OCI-LY7 (cell line): ENCODE results near the gene NTM.

Experiments used
- EZH2phosphoT487 ChIP-seq: fragments of 200-600 bp; sonication (generic); IDR thresholded peaks from 2 replicates; pipeline ENCODE4 v1.6.1; 2018; ENCODE audit warnings: low read depth, borderline replicate concordance, mild to moderate bottlenecking, mixed run types, antibody characterized with exemption, low read length, moderate library complexity, mixed read lengths
- TF ChIP-seq, protein P1 (sequence below): fragments of 200-600 bp; sonication (generic); conservative IDR thresholded peaks from 2 replicates; pipeline ENCODE4 v1.5.1; 2014; ENCODE audit warnings: mild to moderate bottlenecking, antibody characterized with exemption, low read length, moderate library complexity, mixed read lengths

DNA sequence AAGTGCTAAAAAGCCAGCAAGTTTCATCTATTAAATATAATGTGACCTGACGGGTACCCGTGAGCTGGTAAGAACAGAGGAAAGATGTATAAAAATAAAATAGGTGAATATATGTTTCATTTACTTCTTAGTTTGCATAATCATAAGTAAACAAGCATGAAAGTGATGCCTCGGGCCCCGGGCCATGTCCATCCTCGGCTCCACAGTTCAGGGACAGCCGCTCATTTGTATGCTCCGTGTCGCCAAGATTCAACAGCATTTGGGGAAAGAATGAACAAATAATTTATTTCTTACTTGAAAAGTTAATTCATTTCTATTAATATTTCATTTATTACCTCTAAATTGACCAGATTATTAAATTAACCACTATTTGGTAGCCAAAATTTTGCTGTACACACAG lies 251.8 kb downstream of the NTM start:
- TF ChIP-seq, protein P1, sequence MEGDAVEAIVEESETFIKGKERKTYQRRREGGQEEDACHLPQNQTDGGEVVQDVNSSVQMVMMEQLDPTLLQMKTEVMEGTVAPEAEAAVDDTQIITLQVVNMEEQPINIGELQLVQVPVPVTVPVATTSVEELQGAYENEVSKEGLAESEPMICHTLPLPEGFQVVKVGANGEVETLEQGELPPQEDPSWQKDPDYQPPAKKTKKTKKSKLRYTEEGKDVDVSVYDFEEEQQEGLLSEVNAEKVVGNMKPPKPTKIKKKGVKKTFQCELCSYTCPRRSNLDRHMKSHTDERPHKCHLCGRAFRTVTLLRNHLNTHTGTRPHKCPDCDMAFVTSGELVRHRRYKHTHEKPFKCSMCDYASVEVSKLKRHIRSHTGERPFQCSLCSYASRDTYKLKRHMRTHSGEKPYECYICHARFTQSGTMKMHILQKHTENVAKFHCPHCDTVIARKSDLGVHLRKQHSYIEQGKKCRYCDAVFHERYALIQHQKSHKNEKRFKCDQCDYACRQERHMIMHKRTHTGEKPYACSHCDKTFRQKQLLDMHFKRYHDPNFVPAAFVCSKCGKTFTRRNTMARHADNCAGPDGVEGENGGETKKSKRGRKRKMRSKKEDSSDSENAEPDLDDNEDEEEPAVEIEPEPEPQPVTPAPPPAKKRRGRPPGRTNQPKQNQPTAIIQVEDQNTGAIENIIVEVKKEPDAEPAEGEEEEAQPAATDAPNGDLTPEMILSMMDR: no peak
- no peak for TF ChIP-seq EZH2phosphoT487
